ENCODE measurements around the gene SEMA4D.

SEMA4D gene

DNA sequence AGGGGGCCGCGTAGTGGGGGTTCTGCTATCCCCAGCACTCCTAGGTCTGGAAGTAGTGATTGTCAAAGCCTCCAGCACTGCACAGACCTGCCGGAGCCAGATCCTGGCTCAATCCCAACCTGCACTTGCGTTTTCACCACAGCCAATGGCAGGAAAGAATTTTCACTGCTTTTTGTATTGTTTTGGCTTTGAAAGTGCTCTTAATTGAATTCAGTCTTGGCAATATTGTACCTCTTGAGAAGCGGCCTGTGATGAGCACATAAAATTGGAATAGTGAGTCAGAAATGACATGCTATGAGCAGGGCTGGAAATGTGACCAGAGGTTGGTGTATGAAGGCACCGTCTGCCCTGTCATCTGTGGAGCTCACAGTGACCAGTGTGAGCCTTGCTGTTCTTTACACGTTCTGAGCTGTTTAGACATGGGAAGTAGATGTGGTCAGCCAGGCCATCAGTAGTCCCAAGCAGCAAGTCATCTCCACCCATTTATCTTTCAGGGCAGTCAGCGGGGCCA is 138.1 kb downstream of the SEMA4D start:
- no peak overlapping the region for H3K27ac ChIP-seq
- TF ChIP-seq, protein P1, sequence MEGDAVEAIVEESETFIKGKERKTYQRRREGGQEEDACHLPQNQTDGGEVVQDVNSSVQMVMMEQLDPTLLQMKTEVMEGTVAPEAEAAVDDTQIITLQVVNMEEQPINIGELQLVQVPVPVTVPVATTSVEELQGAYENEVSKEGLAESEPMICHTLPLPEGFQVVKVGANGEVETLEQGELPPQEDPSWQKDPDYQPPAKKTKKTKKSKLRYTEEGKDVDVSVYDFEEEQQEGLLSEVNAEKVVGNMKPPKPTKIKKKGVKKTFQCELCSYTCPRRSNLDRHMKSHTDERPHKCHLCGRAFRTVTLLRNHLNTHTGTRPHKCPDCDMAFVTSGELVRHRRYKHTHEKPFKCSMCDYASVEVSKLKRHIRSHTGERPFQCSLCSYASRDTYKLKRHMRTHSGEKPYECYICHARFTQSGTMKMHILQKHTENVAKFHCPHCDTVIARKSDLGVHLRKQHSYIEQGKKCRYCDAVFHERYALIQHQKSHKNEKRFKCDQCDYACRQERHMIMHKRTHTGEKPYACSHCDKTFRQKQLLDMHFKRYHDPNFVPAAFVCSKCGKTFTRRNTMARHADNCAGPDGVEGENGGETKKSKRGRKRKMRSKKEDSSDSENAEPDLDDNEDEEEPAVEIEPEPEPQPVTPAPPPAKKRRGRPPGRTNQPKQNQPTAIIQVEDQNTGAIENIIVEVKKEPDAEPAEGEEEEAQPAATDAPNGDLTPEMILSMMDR (IDR thresholded peaks at IDR 0.05; ENCODE audit: low read depth, low read length, missing control alignments), result no peak
- H3K27me3 ChIP-seq (replicated peaks), result no peaks in the 10 kb centered on the region
- peaks cover 55% of the 10 kb centered on the region for H3K36me3 ChIP-seq (replicated peaks)
- H3K4me3 ChIP-seq (ENCODE audit: low read depth, low read length), result no peak overlapping the region
- in situ Hi-C loops (cut with HindIII; ENCODE audit: low pct_ligation_motif_present, low sequenced_read_pairs), result no loop called here
- DNase-seq, result no peak

DNA sequence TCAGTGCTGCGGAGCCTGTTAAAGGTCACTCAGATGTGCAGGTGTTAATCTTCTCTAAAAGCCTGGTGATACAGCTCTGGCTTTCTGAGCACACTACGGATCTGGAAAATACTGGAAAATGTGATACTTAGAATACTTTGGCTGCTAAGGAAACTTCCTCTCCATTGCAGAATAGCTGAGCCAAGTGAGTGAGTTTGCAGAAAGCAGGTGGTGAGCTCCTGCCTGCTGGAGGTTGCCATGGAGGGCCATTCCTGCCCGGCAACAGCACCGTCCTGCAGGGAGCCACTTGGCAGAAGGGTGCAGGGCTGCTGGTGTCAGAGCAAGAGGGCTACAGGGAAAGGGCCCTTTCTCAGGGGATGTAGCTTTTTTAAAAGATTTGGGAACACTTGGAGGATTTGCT is 138.9 kb downstream of the SEMA4D start:
- no peaks in the 10 kb centered on the region for H3K27me3 ChIP-seq (replicated peaks)
- no peak overlapping the region for H3K4me3 ChIP-seq (ENCODE audit: low read depth, low read length)
- H3K36me3 ChIP-seq (replicated peaks), result peaks cover 60% of the 10 kb centered on the region
- TF ChIP-seq, protein P1 (IDR thresholded peaks at IDR 0.05; ENCODE audit: low read depth, low read length, missing control alignments), result no peak
- no peak overlapping the region for H3K27ac ChIP-seq
- DNase-seq, result no peak
- in situ Hi-C loops (cut with HindIII; ENCODE audit: low pct_ligation_motif_present, low sequenced_read_pairs), result no loop called here

GRCh38 chr9:89358376-89358916 is 139.5 kb downstream of the SEMA4D start:
- in situ Hi-C loops (cut with HindIII; ENCODE audit: low pct_ligation_motif_present, low sequenced_read_pairs), result no loop called here
- Histone ChIP-seq H3K27ac (no peak overlapping the region), H3K27me3 (replicated peaks) (no peaks in the 10 kb centered on the region), H3K4me3 (ENCODE audit: low read depth, low read length) (no peak overlapping the region), H3K36me3 (replicated peaks) (peaks cover 63% of the 10 kb centered on the region)
- TF ChIP-seq, protein P1 (IDR thresholded peaks at IDR 0.05; ENCODE audit: low read depth, low read length, missing control alignments), result no peak
- DNase-seq, result no peak

- in situ Hi-C loops (cut with HindIII; ENCODE audit: low pct_ligation_motif_present, low sequenced_read_pairs), result no loop called here
- DNase-seq, result no peak
- no peak overlapping the region for H3K4me3 ChIP-seq (ENCODE audit: low read depth, low read length)
- no peak overlapping the region for H3K27ac ChIP-seq
- H3K27me3 ChIP-seq (replicated peaks), result no peaks in the 10 kb centered on the region
- H3K36me3 ChIP-seq (replicated peaks), result peaks cover 68% of the 10 kb centered on the region
- TF ChIP-seq, protein P1 (IDR thresholded peaks at IDR 0.05; ENCODE audit: low read depth, low read length, missing control alignments), result no peak
Measured at GRCh38 chr9:89357331-89358197, 140.3 kb downstream of the SEMA4D start.

DNA sequence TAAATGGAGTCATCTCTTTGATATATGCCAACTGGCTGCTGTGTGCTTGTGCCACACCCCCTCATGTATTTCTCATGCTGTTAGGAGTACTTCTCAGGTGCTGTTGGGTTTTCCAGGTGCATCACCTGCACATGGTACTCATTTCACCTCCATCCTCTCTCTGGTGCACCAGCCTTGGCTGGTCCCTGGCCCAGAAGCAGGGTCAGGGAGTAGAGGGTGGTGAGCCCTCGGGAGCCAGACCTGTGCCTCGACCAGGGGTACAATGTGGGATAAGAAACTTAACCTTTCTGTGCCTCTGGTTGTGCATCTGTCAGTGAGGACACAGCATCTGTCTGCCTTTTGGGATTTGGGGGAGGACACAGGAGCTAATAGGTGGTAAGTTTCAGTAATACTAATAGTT is 141.1 kb downstream of the SEMA4D start:
- Histone ChIP-seq H3K36me3 (replicated peaks) (peaks cover 70% of the 10 kb centered on the region), H3K27me3 (replicated peaks) (no peaks in the 10 kb centered on the region), H3K27ac (no peak overlapping the region), H3K4me3 (ENCODE audit: low read depth, low read length) (no peak overlapping the region)
- TF ChIP-seq, protein P1 (IDR thresholded peaks at IDR 0.05; ENCODE audit: low read depth, low read length, missing control alignments), result no peak
- in situ Hi-C loops (cut with HindIII; ENCODE audit: low pct_ligation_motif_present, low sequenced_read_pairs), result no loop called here
- DNase-seq, result no peak

All from brain microvascular endothelial cell (primary cell).